Trophoblast cell (in vitro differentiated cells and primary cell): ENCODE results near the gene ASF1B.

Experiments used
- DNase-seq, 2 donors: peaks; one replicate each; pipeline ENCODE4 v3.0.0-alpha.2; 2016
- H2AFZ ChIP-seq: 2 replicates; pipeline ENCODE4 v1.6.1; 2013; ENCODE audit warnings: low read length, moderate library complexity, mild to moderate bottlenecking; ENCODE audit not compliant: insufficient read depth, poor library complexity
- H2AK5ac ChIP-seq: 2 replicates; pipeline ENCODE4 v1.6.1; 2013; ENCODE audit warnings: mild to moderate bottlenecking, low read length
- H2BK120ac ChIP-seq: 2 replicates; pipeline ENCODE4 v1.6.1; 2013; ENCODE audit warnings: low read length, mild to moderate bottlenecking, moderate library complexity; ENCODE audit not compliant: insufficient read depth, poor library complexity
- H2BK12ac ChIP-seq: 2 replicates; pipeline ENCODE4 v1.6.1; 2013; ENCODE audit warnings: mild to moderate bottlenecking, low read length, moderate library complexity
- H2BK5ac ChIP-seq: 2 replicates; pipeline ENCODE4 v1.6.1; 2013; ENCODE audit warnings: low read length, low read depth, moderate library complexity, mild to moderate bottlenecking; ENCODE audit not compliant: poor library complexity
- H3K14ac ChIP-seq: 2 replicates; pipeline ENCODE4 v1.6.1; 2013; ENCODE audit warnings: mild to moderate bottlenecking, low read length
- H3K18ac ChIP-seq: 2 replicates; pipeline ENCODE4 v1.6.1; 2013; ENCODE audit warnings: mild to moderate bottlenecking, low read length
- H3K23ac ChIP-seq: 2 replicates; pipeline ENCODE4 v1.6.1; 2013; ENCODE audit warnings: low read length
- H3K27ac ChIP-seq: 2 replicates; pipeline ENCODE4 v1.5.1; 2013; ENCODE audit warnings: low read depth, mild to moderate bottlenecking, inconsistent platforms, low read length, moderate library complexity
- H3K27me3 ChIP-seq: 2 replicates; pipeline ENCODE4 v1.6.1; 2013; ENCODE audit warnings: inconsistent platforms, mild to moderate bottlenecking, low read length, moderate library complexity; ENCODE audit not compliant: insufficient read depth
- H3K36me3 ChIP-seq, 2 experiments: 1 replicate in 1 of 2; 2 replicates in 1 of 2; pipeline ENCODE4 v1.6.1; 2013; ENCODE audit warnings: low read length in 2 of 2, mild to moderate bottlenecking in 2 of 2, moderate library complexity in 1 of 2; ENCODE audit not compliant: insufficient read depth in 2 of 2, control insufficient read depth in 1 of 2
- H3K4ac ChIP-seq: 2 replicates; pipeline ENCODE4 v1.6.1; 2013; ENCODE audit warnings: low read depth, mild to moderate bottlenecking, low read length, moderate library complexity
- H3K4me1 ChIP-seq, 2 experiments: 1 replicate in 1 of 2; 2 replicates in 1 of 2; pipeline ENCODE4 v1.6.1; 2013; ENCODE audit warnings: low read length in 2 of 2, mild to moderate bottlenecking in 2 of 2, moderate library complexity in 1 of 2; ENCODE audit not compliant: insufficient read depth in 2 of 2, control insufficient read depth in 1 of 2
- H3K4me2 ChIP-seq: 2 replicates; pipeline ENCODE4 v1.6.1; 2013; ENCODE audit warnings: inconsistent platforms, mild to moderate bottlenecking, low read length, moderate library complexity
- H3K4me3 ChIP-seq: 2 replicates; pipeline ENCODE4 v1.5.1; 2013; ENCODE audit warnings: mild to moderate bottlenecking, low read depth, low read length, inconsistent platforms
- H3K79me1 ChIP-seq: one replicate; pipeline ENCODE4 v1.6.1; 2013; ENCODE audit warnings: low read length
- H3K79me2 ChIP-seq: 2 replicates; pipeline ENCODE4 v1.6.1; 2013; ENCODE audit warnings: low read length, mild to moderate bottlenecking; ENCODE audit not compliant: control insufficient read depth, insufficient read depth, poor library complexity
- H3K9ac ChIP-seq: 2 replicates; pipeline ENCODE4 v1.6.1; 2013; ENCODE audit warnings: mild to moderate bottlenecking, low read length
- H3K9me3 ChIP-seq: 2 replicates; pipeline ENCODE4 v1.6.1; 2013; ENCODE audit warnings: low read depth, mild to moderate bottlenecking, control low read depth, inconsistent platforms, low read length; ENCODE audit not compliant: insufficient read depth
- H4K12ac ChIP-seq: 2 replicates; pipeline ENCODE4 v1.6.1; 2013; ENCODE audit warnings: low read depth, mild to moderate bottlenecking, low read length, moderate library complexity
- H4K8ac ChIP-seq: 2 replicates; pipeline ENCODE4 v1.6.1; 2013; ENCODE audit warnings: low read depth, mild to moderate bottlenecking, low read length, moderate library complexity
- H4K91ac ChIP-seq: one replicate; pipeline ENCODE4 v1.6.1; 2013; ENCODE audit warnings: low read depth, mild to moderate bottlenecking, low read length, moderate library complexity
- WGBS: extraction: QIAGEN DNeasy Blood & Tissue Kit; methylation state at CpG from one replicate; pipeline ENCODE4 v1.1.7; 2013; ENCODE audit warnings: missing lambda C conversion rate; ENCODE audit not compliant: insufficient read length, insufficient coverage; ENCODE audit errors: extremely low coverage; 5-methylcytosine and 5-hydroxymethylcytosine counted together

ASF1B gene

DNA sequence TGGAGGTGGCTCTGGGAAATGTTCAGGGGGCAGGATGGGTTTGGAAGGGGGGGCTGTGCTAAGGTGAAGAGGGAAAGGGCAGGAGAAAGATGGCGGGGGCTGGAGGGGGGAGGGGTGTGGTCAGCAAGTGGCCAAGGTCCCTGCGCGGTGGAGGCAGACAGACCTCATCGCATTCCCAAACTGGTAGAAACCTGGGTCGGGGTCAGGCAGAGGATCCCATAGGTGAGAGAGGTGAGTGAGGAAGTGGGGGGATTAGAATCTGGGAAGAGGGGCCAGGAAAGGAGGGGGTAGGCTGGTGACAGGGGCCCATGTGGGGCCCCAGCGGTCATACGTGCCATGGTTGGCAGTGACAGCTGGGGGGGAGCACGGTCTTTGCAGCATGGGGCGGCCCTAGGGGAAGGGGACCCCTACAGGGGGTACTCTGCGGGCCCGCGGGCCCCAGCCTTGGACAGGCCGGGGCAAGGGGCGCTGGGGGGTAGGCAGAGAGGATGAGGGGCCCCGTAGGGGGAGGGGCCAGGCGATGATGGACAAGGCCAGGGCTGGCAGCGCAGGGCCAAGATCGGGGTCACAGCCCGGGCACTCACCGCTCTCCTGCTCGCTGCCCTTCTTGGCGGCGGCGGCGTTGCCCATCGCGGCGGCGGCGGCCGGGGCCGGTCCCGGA, 19.3 kb downstream of the ASF1B start:
- H3K79me1 ChIP-seq: peaks cover 4% of the 10 kb centered on the region
- H2AK5ac ChIP-seq: no peak overlapping the region
- no peak overlapping the region for H3K23ac ChIP-seq
- H3K9ac ChIP-seq: peak overlapping the region; percentile 73
- peak overlapping the region; percentile 71 for H3K14ac ChIP-seq
- peaks cover 2% of the 10 kb centered on the region for H3K79me2 ChIP-seq
- peaks cover 14 to 26% of the 10 kb centered on the region in 2 experiments for H3K4me1 ChIP-seq
- peak overlapping the region; percentile 72 for H4K8ac ChIP-seq
- H3K18ac ChIP-seq: peak overlapping the region; percentile 55
- no peak overlapping the region for H2BK5ac ChIP-seq
- H3K4me3 ChIP-seq: peak overlapping the region; percentile 89
- peak overlapping the region; percentile 92 for H3K4me2 ChIP-seq
- H2BK120ac ChIP-seq: no peak overlapping the region
- DNase-seq: no peak
- no peak overlapping the region for H3K27ac ChIP-seq
- H3K36me3 ChIP-seq: peaks cover 3 to 4% of the 10 kb centered on the region in 2 experiments
- H3K4ac ChIP-seq: peak overlapping the region; percentile 43
- WGBS: no CpG with 5 or more reads among the region's 33 CpGs
- H2BK12ac ChIP-seq: no peak overlapping the region
- H4K91ac ChIP-seq: no peak overlapping the region
- no peak overlapping the region for H4K12ac ChIP-seq
- H3K9me3 ChIP-seq: no peaks in the 10 kb centered on the region
- peak overlapping the region; percentile 56 for H2AFZ ChIP-seq
- no peaks in the 10 kb centered on the region for H3K27me3 ChIP-seq

GRCh38 chr19:14116525-14116917, 19.9 kb downstream of the ASF1B start:
- Histone ChIP-seq H3K9me3 (no peaks in the 10 kb centered on the region), H3K36me3 (peaks cover 2 to 4% of the 10 kb centered on the region in 2 experiments), H3K14ac (no peak overlapping the region), H3K4ac (no peak overlapping the region), H4K8ac (no peak overlapping the region), H3K4me3 (peak overlapping the region; percentile 89), H2BK5ac (no peak overlapping the region), H2AK5ac (no peak overlapping the region), H3K27me3 (no peaks in the 10 kb centered on the region), H3K4me1 (peaks cover 14 to 26% of the 10 kb centered on the region in 2 experiments), H3K79me1 (peaks cover 4% of the 10 kb centered on the region), H2AFZ (no peak overlapping the region), H3K9ac (no peak overlapping the region), H4K12ac (no peak overlapping the region), H2BK120ac (no peak overlapping the region), H4K91ac (no peak overlapping the region), H3K4me2 (peak overlapping the region; percentile 92), H3K79me2 (peaks cover 2% of the 10 kb centered on the region), H3K23ac (no peak overlapping the region), H3K27ac (no peak overlapping the region), H2BK12ac (no peak overlapping the region), H3K18ac (no peak overlapping the region)
- no CpG with 5 or more reads among the region's 6 CpGs for WGBS
- no peak for DNase-seq

GRCh38 chr19:14115756-14116155, 20.6 kb downstream of the ASF1B start:
- WGBS: no CpG with 5 or more reads among the region's 5 CpGs

DNA sequence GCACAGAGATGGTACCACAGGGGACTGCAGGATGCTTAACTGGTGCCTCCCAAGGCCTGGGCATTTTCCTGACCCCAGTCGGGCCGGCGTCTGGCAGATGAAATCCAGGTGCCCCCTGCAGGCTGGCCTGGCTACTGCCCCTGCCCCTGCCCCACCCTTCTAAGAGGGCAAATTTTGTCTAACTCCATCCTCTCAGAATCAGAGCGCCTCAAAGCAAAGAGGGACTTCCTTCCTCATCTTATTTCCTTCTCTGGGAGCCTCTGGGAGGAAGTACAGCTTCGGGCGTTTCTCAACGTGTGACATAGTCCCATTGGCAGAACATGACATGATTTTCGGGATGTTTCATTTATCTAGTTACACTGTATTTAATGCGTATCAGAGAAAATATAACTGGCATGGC, 21.5 kb downstream of the ASF1B start:
- no peak overlapping the region for H4K91ac ChIP-seq
- H3K4ac ChIP-seq: no peak overlapping the region
- no CpG with 5 or more reads among the region's 9 CpGs for WGBS
- no peak overlapping the region for H3K14ac ChIP-seq
- no peak overlapping the region for H3K9ac ChIP-seq
- H3K18ac ChIP-seq: no peak overlapping the region
- H3K79me2 ChIP-seq: peaks cover 2% of the 10 kb centered on the region
- H2BK120ac ChIP-seq: no peak overlapping the region
- H3K27ac ChIP-seq: no peak overlapping the region
- DNase-seq: peak; percentile 33 to 51
- H3K23ac ChIP-seq: no peak overlapping the region
- no peaks in the 10 kb centered on the region for H3K36me3 ChIP-seq
- no peak overlapping the region for H3K4me3 ChIP-seq
- no peak overlapping the region for H2BK12ac ChIP-seq
- no peak overlapping the region for H2BK5ac ChIP-seq
- no peak overlapping the region for H4K8ac ChIP-seq
- H3K27me3 ChIP-seq: no peaks in the 10 kb centered on the region
- H4K12ac ChIP-seq: no peak overlapping the region
- H3K79me1 ChIP-seq: peaks cover 4% of the 10 kb centered on the region
- H2AFZ ChIP-seq: no peak overlapping the region
- H3K4me1 ChIP-seq: peaks cover 14 to 26% of the 10 kb centered on the region in 2 experiments
- no peaks in the 10 kb centered on the region for H3K9me3 ChIP-seq
- H3K4me2 ChIP-seq: no peak overlapping the region
- no peak overlapping the region for H2AK5ac ChIP-seq

More at GRCh38 chr19:14115756-14116155, 20.6 kb downstream of the ASF1B start:
- Histone ChIP-seq H3K36me3 (peaks cover 0 to 4% of the 10 kb centered on the region in 2 experiments), H3K9ac (no peak overlapping the region), H3K79me2 (peaks cover 2% of the 10 kb centered on the region), H3K4me1 (peaks cover 14 to 26% of the 10 kb centered on the region in 2 experiments), H3K23ac (no peak overlapping the region), H3K9me3 (no peaks in the 10 kb centered on the region), H4K12ac (no peak overlapping the region), H2AK5ac (no peak overlapping the region), H3K4me3 (no peak overlapping the region), H3K14ac (no peak overlapping the region), H3K27me3 (no peaks in the 10 kb centered on the region), H3K4me2 (no peak overlapping the region), H3K27ac (no peak overlapping the region), H2BK5ac (no peak overlapping the region), H2AFZ (no peak overlapping the region), H4K91ac (no peak overlapping the region), H2BK12ac (no peak overlapping the region), H2BK120ac (no peak overlapping the region), H3K79me1 (peaks cover 4% of the 10 kb centered on the region), H4K8ac (no peak overlapping the region), H3K18ac (no peak overlapping the region), H3K4ac (no peak overlapping the region)
- no peak for DNase-seq
